GM12878 (cell line): ENCODE measurements around the gene DCTPP1. TPM values are rescaled to one million over a fixed set of nuclear protein-coding genes. Genes with fewer than 3 reads are reported as not detected.
A peak's percentile ranks its signal among the peaks of the same experiment; 100 is the strongest.

Source experiments
- BMI1 ChIP-seq: fragments of 450-650 bp; IDR thresholded peaks from 2 replicates; pipeline ENCODE4 v1.6.1; 2016; ENCODE audit warnings: mild to moderate bottlenecking, moderate library complexity, borderline replicate concordance
- HDAC2 ChIP-seq: fragments of 200-600 bp; sonication (generic); IDR thresholded peaks from 2 replicates; pipeline ENCODE4 v1.6.1; 2017
- MTA2 ChIP-seq: fragments of 450-650 bp; IDR thresholded peaks from 2 replicates; pipeline ENCODE4 v1.6.1; 2016; ENCODE audit warnings: low read depth, mild to moderate bottlenecking, moderate library complexity
- NFYA ChIP-seq: IDR thresholded peaks from 2 replicates; pipeline ENCODE4 v1.6.1; 2011; ENCODE audit warnings: low read depth, mild to moderate bottlenecking, low read length, improper control_type of control experiment, borderline replicate concordance
- TCF12 ChIP-seq: IDR thresholded peaks from 2 replicates; pipeline ENCODE4 v1.6.1; 2011; ENCODE audit warnings: low read depth, mild to moderate bottlenecking, low read length
- ZBED1 ChIP-seq: IDR thresholded peaks from 2 replicates; pipeline ENCODE4 v1.6.1; 2016; ENCODE audit warnings: borderline replicate concordance
- ZNF217 ChIP-seq: fragments of 450-650 bp; IDR thresholded peaks from 2 replicates; pipeline ENCODE4 v1.6.1; 2017; ENCODE audit warnings: antibody characterized with exemption, mild to moderate bottlenecking
- ZNF384 ChIP-seq: IDR thresholded peaks from 2 replicates; pipeline ENCODE4 v1.6.1; 2012; ENCODE audit warnings: low read depth, mild to moderate bottlenecking, low read length, improper control_type of control experiment, borderline replicate concordance
- ZZZ3 ChIP-seq: IDR thresholded peaks from 2 replicates; pipeline ENCODE4 v1.6.1; 2011; ENCODE audit warnings: low read depth; ENCODE audit not compliant: control insufficient read depth, insufficient read length
- polyA plus RNA-seq, 11 experiments: library from polyadenylated mRNA; depleted of rRNA in 4 of 11; unstranded in 6 of 11; stranded (reverse) in 5 of 11; fragments of >200 nt; fragmentation: Nextera tagmentation in 4 of 11; fragmentation: Illumina TruSeq in 1 of 11; extraction: Ambion mirVana in 4 of 11; extraction: Trizol in 1 of 11; gene quantifications; 1 replicate in 1 of 11; 2 replicates in 10 of 11; pipeline versions ENCODE4 v1.2.1 to v1.2.3, GENCODE V29; 2011 to 2016; ENCODE audit warnings: inconsistent platforms in 2 of 11, missing spikeins in 2 of 11, low read depth in 1 of 11
- total RNA-seq, 4 experiments: library from RNA; depleted of rRNA in 3 of 4; stranded (reverse); fragments of >200 nt in 3 of 4; fragmentation: Illumina TruSeq in 1 of 4; extraction: Trizol in 1 of 4; gene quantifications; 2 replicates each; pipeline versions ENCODE4 v1.2.1 to v1.2.3, GENCODE V29; 2013 to 2021
- TF ChIP-seq, protein P1 (sequence below): fragments of 150-350 bp; IDR thresholded peaks from 2 replicates; pipeline ENCODE4 v1.6.1; 2016; ENCODE audit warnings: low read depth, low read length
- TF ChIP-seq, protein P2 (sequence below): IDR thresholded peaks from 2 replicates; pipeline ENCODE4 v1.6.1; 2011; ENCODE audit warnings: low read depth, mild to moderate bottlenecking, low read length, moderate library complexity, borderline replicate concordance; ENCODE audit errors: extremely low read depth
- TF ChIP-seq, protein P3 (sequence below), 3 experiments: IDR thresholded peaks in 2 of 3; conservative IDR thresholded peaks in 1 of 3; 2 replicates each; pipeline ENCODE4 v1.5.1; 2011; ENCODE audit warnings: low read depth in 3 of 3, low read length in 3 of 3, mild to moderate bottlenecking in 3 of 3, control low read depth in 2 of 3, moderate library complexity in 2 of 3, inconsistent platforms in 1 of 3, mixed read lengths in 1 of 3; ENCODE audit not compliant: control insufficient read depth in 2 of 3, insufficient read depth in 1 of 3; ENCODE audit errors: extremely low read depth in 1 of 3
- TF ChIP-seq, protein P4 (sequence below): fragments of 450-650 bp; IDR thresholded peaks from 2 replicates; pipeline ENCODE4 v1.6.1; 2017; ENCODE audit warnings: mild to moderate bottlenecking, moderate library complexity
- TF ChIP-seq, protein P5 (sequence below): fragments of 450-650 bp; formaldehyde crosslinking; IDR thresholded peaks from 2 replicates; pipeline ENCODE4 v1.5.0; 2022; ENCODE audit warnings: mild to moderate bottlenecking, missing genetic modification characterization

The DCTPP1 gene
- total and polyA plus RNA-seq, 10 of the 15 experiments (the other 5 are each of a cell fraction or from before 2014, with no cell fraction given), result 72.1 to 266 (median 157) TPM

DNA sequence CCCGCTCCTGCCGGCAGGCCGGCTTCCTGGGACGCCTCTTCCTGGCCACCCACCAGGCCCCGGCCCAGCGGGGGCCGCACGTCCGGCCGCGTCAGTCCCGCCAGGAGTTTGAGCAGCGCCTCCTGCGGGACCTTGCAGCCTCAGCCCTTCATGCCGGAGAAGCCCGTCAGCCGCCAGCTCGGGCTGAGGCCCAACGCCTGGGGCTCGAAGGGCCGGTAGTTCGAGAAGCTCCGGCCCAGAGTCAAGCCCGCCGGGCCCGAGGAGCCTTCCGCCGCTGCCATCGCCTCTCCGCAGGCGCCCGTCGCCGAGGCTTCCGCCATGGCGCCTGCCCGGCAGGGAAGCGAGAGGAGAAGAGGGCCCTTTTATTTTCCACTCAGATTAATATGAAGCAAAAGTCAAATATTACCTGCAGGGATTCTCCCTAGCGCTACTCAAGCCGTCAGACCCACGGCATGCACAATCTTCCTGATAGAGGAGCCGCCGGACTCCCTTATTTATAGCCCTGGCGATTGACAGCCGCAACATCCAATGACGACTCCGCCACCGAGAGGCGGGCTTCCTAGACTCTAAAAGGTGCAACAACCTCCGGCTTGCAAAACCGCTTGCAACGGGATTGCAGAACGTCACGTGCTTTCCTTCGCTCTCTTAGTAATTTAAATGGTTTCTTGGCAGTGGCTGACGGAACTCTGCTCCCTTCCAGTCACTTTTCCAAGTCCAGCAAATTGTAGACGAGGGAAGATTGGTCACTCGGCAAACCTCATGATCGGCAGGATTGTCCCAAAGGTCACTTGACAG, 15.8 kb upstream of the DCTPP1 start, which contains the start of gene SEPHS2 (continued):
- TF ChIP-seq ZNF384, result no peak
- TF ChIP-seq, protein P1, sequence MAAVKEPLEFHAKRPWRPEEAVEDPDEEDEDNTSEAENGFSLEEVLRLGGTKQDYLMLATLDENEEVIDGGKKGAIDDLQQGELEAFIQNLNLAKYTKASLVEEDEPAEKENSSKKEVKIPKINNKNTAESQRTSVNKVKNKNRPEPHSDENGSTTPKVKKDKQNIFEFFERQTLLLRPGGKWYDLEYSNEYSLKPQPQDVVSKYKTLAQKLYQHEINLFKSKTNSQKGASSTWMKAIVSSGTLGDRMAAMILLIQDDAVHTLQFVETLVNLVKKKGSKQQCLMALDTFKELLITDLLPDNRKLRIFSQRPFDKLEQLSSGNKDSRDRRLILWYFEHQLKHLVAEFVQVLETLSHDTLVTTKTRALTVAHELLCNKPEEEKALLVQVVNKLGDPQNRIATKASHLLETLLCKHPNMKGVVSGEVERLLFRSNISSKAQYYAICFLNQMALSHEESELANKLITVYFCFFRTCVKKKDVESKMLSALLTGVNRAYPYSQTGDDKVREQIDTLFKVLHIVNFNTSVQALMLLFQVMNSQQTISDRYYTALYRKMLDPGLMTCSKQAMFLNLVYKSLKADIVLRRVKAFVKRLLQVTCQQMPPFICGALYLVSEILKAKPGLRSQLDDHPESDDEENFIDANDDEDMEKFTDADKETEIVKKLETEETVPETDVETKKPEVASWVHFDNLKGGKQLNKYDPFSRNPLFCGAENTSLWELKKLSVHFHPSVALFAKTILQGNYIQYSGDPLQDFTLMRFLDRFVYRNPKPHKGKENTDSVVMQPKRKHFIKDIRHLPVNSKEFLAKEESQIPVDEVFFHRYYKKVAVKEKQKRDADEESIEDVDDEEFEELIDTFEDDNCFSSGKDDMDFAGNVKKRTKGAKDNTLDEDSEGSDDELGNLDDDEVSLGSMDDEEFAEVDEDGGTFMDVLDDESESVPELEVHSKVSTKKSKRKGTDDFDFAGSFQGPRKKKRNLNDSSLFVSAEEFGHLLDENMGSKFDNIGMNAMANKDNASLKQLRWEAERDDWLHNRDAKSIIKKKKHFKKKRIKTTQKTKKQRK, result 0 out of 2 replicates have a peak, but pooled peaks have one; percentile 15
- TF ChIP-seq ZNF217, result no peak
- no peak for TF ChIP-seq HDAC2
- no peak for TF ChIP-seq MTA2
- TF ChIP-seq, protein P2, sequence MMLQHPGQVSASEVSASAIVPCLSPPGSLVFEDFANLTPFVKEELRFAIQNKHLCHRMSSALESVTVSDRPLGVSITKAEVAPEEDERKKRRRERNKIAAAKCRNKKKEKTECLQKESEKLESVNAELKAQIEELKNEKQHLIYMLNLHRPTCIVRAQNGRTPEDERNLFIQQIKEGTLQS, result no peak
- TF ChIP-seq ZBED1, result no peak
- TF ChIP-seq ZZZ3, result no peak
- no peak; the same call in 1 of the 2 replicates for TF ChIP-seq NFYA
- TF ChIP-seq, protein P3, sequence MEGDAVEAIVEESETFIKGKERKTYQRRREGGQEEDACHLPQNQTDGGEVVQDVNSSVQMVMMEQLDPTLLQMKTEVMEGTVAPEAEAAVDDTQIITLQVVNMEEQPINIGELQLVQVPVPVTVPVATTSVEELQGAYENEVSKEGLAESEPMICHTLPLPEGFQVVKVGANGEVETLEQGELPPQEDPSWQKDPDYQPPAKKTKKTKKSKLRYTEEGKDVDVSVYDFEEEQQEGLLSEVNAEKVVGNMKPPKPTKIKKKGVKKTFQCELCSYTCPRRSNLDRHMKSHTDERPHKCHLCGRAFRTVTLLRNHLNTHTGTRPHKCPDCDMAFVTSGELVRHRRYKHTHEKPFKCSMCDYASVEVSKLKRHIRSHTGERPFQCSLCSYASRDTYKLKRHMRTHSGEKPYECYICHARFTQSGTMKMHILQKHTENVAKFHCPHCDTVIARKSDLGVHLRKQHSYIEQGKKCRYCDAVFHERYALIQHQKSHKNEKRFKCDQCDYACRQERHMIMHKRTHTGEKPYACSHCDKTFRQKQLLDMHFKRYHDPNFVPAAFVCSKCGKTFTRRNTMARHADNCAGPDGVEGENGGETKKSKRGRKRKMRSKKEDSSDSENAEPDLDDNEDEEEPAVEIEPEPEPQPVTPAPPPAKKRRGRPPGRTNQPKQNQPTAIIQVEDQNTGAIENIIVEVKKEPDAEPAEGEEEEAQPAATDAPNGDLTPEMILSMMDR (IDR thresholded peaks at IDR 0.05 in 2 of 3, conservative IDR thresholded peaks at IDR 0.05 in 1 of 3; ENCODE audit: control insufficient read depth in 2 of 3, extremely low read depth in 1 of 3, insufficient read depth in 1 of 3, low read depth in 3 of 3, low read length in 3 of 3), result peak; percentile 38 to 52 (median 49); a peak in 5 of 6 replicates
- TF ChIP-seq BMI1, result no peak
- TF ChIP-seq, protein P4, sequence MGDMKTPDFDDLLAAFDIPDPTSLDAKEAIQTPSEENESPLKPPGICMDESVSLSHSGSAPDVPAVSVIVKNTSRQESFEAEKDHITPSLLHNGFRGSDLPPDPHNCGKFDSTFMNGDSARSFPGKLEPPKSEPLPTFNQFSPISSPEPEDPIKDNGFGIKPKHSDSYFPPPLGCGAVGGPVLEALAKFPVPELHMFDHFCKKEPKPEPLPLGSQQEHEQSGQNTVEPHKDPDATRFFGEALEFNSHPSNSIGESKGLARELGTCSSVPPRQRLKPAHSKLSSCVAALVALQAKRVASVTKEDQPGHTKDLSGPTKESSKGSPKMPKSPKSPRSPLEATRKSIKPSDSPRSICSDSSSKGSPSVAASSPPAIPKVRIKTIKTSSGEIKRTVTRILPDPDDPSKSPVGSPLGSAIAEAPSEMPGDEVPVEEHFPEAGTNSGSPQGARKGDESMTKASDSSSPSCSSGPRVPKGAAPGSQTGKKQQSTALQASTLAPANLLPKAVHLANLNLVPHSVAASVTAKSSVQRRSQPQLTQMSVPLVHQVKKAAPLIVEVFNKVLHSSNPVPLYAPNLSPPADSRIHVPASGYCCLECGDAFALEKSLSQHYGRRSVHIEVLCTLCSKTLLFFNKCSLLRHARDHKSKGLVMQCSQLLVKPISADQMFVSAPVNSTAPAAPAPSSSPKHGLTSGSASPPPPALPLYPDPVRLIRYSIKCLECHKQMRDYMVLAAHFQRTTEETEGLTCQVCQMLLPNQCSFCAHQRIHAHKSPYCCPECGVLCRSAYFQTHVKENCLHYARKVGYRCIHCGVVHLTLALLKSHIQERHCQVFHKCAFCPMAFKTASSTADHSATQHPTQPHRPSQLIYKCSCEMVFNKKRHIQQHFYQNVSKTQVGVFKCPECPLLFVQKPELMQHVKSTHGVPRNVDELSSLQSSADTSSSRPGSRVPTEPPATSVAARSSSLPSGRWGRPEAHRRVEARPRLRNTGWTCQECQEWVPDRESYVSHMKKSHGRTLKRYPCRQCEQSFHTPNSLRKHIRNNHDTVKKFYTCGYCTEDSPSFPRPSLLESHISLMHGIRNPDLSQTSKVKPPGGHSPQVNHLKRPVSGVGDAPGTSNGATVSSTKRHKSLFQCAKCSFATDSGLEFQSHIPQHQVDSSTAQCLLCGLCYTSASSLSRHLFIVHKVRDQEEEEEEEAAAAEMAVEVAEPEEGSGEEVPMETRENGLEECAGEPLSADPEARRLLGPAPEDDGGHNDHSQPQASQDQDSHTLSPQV, result no peak
- no peak for TF ChIP-seq TCF12
- TF ChIP-seq, protein P5, sequence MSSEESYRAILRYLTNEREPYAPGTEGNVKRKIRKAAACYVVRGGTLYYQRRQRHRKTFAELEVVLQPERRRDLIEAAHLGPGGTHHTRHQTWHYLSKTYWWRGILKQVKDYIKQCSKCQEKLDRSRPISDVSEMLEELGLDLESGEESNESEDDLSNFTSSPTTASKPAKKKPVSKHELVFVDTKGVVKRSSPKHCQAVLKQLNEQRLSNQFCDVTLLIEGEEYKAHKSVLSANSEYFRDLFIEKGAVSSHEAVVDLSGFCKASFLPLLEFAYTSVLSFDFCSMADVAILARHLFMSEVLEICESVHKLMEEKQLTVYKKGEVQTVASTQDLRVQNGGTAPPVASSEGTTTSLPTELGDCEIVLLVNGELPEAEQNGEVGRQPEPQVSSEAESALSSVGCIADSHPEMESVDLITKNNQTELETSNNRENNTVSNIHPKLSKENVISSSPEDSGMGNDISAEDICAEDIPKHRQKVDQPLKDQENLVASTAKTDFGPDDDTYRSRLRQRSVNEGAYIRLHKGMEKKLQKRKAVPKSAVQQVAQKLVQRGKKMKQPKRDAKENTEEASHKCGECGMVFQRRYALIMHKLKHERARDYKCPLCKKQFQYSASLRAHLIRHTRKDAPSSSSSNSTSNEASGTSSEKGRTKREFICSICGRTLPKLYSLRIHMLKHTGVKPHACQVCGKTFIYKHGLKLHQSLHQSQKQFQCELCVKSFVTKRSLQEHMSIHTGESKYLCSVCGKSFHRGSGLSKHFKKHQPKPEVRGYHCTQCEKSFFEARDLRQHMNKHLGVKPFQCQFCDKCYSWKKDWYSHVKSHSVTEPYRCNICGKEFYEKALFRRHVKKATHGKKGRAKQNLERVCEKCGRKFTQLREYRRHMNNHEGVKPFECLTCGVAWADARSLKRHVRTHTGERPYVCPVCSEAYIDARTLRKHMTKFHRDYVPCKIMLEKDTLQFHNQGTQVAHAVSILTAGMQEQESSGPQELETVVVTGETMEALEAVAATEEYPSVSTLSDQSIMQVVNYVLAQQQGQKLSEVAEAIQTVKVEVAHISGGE (CRISPR knock-in tag), result no peak
